SHP77 (cell line): ENCODE data around the gene PDZD4.

Experiments used
- DNase-seq, 2 experiments: peaks; one replicate each; lab custom pipeline; 2025; lab: John Stamatoyannopoulos, UW

Gene PDZD4

GRCh38 chrX:153782871-153783270 lies 47.5 kb downstream of the PDZD4 start:
- DNase-seq: no peak

- DNase-seq: peak; percentile 80 to 83
These were observed 48.0 kb downstream of the PDZD4 start for GRCh38 chrX:153782313-153782712.

- DNase-seq: peak in 1 of 2 experiments; percentile 33
These were observed 48.8 kb downstream of the PDZD4 start for GRCh38 chrX:153781428-153782047.

GRCh38 chrX:153780678-153781427 lies 49.5 kb downstream of the PDZD4 start, which contains the start of gene SRPK3:
Gene SRPK3 (plus strand): TSS chrX:153781041. CDS start chrX:153781087, 46 bp downstream.
- peak in 1 of 2 experiments; percentile 28 for DNase-seq

- no peak for DNase-seq
These were observed 50.3 kb downstream of the PDZD4 start for GRCh38 chrX:153779891-153780677.

GRCh38 chrX:153778684-153779101 lies 51.7 kb downstream of the PDZD4 start:
- DNase-seq: no peak

GRCh38 chrX:153778181-153778580 lies 52.2 kb downstream of the PDZD4 start:
- DNase-seq: no peak

GRCh38 chrX:153777261-153778090 lies 52.9 kb downstream of the PDZD4 start:
- no peak for DNase-seq

- DNase-seq: no peak
These were observed 53.7 kb downstream of the PDZD4 start for GRCh38 chrX:153776611-153777045.

- no peak for DNase-seq
These were observed 54.2 kb downstream of the PDZD4 start for GRCh38 chrX:153776120-153776599.

- no peak for DNase-seq
These were observed 54.8 kb downstream of the PDZD4 start for GRCh38 chrX:153775293-153776119.

- no peak for DNase-seq
These were observed 55.6 kb downstream of the PDZD4 start for GRCh38 chrX:153774576-153775292.

- no peak for DNase-seq
These were observed 56.4 kb downstream of the PDZD4 start for GRCh38 chrX:153773741-153774575.

- no peak for DNase-seq
These were observed 57.1 kb downstream of the PDZD4 start for GRCh38 chrX:153773218-153773611.

GRCh38 chrX:153772316-153773217 lies 57.8 kb downstream of the PDZD4 start:
- DNase-seq: no peak

- DNase-seq: no peak
These were observed 58.7 kb downstream of the PDZD4 start for GRCh38 chrX:153771415-153772315.
